ENCODE results near the gene PI16. TPM values are rescaled to one million over a fixed set of nuclear protein-coding genes. Genes with fewer than 3 reads are reported as not detected.

The PI16 gene
- polyA plus RNA-seq, 1 donor from 2014 or later, result not detected

- Histone ChIP-seq H4K20me1 (ENCODE audit: insufficient read depth) (no peaks in the 10 kb centered on the region), H3K4me3 (ENCODE audit: low read length) (no peak overlapping the region), H3K36me3 (ENCODE audit: insufficient read depth, low read length) (no peaks in the 10 kb centered on the region), H3K9ac (ENCODE audit: low read length) (no peak overlapping the region), H2AFZ (ENCODE audit: low read depth, low read length) (no peak overlapping the region), H3K27me3 (ENCODE audit: insufficient read depth, low read depth, low read length) (no peaks in the 10 kb centered on the region), H3K4me2 (ENCODE audit: low read length) (no peak overlapping the region), H3F3A (ENCODE audit: insufficient read depth, low read length, poor library complexity, severe bottlenecking) (no peaks in the 10 kb centered on the region), H3K27ac (ENCODE audit: low read length) (no peak overlapping the region), H3K79me2 (replicated peaks; ENCODE audit: insufficient read depth, low read length) (no peaks in the 10 kb centered on the region), H3K9me2 (ENCODE audit: insufficient read depth, low read length) (no peaks in the 10 kb centered on the region), H3K9me3 (ENCODE audit: low read length) (no peaks in the 10 kb centered on the region)
- TF ChIP-seq EZH2 (IDR thresholded peaks at IDR 0.05; ENCODE audit: borderline replicate concordance, insufficient read depth, low read length, poor library complexity, severe bottlenecking) (no peak), MXI1 (conservative IDR thresholded peaks at IDR 0.05; ENCODE audit: poor library complexity, severe bottlenecking) (no peak), RAD21 (conservative IDR thresholded peaks at IDR 0.05) (no peak), SMC3 (conservative IDR thresholded peaks at IDR 0.05; ENCODE audit: poor library complexity) (no peak), EP300 (conservative IDR thresholded peaks at IDR 0.05; ENCODE audit: poor library complexity, severe bottlenecking) (no peak), REST (IDR thresholded peaks at IDR 0.05; ENCODE audit: borderline replicate concordance) (no peak), POLR2AphosphoS5 (IDR thresholded peaks at IDR 0.05) (no peak), TAF1 (IDR thresholded peaks at IDR 0.05; ENCODE audit: low read depth) (no peak)
- TF ChIP-seq, protein P1, sequence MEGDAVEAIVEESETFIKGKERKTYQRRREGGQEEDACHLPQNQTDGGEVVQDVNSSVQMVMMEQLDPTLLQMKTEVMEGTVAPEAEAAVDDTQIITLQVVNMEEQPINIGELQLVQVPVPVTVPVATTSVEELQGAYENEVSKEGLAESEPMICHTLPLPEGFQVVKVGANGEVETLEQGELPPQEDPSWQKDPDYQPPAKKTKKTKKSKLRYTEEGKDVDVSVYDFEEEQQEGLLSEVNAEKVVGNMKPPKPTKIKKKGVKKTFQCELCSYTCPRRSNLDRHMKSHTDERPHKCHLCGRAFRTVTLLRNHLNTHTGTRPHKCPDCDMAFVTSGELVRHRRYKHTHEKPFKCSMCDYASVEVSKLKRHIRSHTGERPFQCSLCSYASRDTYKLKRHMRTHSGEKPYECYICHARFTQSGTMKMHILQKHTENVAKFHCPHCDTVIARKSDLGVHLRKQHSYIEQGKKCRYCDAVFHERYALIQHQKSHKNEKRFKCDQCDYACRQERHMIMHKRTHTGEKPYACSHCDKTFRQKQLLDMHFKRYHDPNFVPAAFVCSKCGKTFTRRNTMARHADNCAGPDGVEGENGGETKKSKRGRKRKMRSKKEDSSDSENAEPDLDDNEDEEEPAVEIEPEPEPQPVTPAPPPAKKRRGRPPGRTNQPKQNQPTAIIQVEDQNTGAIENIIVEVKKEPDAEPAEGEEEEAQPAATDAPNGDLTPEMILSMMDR (IDR thresholded peaks at IDR 0.05; ENCODE audit: poor library complexity, severe bottlenecking), result no peak
Measured at GRCh38 chr6:36929607-36930006, 24.9 kb upstream of the PI16 start.

- no peaks in the 10 kb centered on the region for H3K36me3 ChIP-seq (ENCODE audit: insufficient read depth, low read length)
- no peak overlapping the region for H2AFZ ChIP-seq (ENCODE audit: low read depth, low read length)
- no peaks in the 10 kb centered on the region for H3K9me3 ChIP-seq (ENCODE audit: low read length)
- no peaks in the 10 kb centered on the region for H3F3A ChIP-seq (ENCODE audit: insufficient read depth, low read length, poor library complexity, severe bottlenecking)
- TF ChIP-seq EZH2 (IDR thresholded peaks at IDR 0.05; ENCODE audit: borderline replicate concordance, insufficient read depth, low read length, poor library complexity, severe bottlenecking) (no peak), REST (IDR thresholded peaks at IDR 0.05; ENCODE audit: borderline replicate concordance) (no peak), EP300 (conservative IDR thresholded peaks at IDR 0.05; ENCODE audit: poor library complexity, severe bottlenecking) (no peak), TAF1 (IDR thresholded peaks at IDR 0.05; ENCODE audit: low read depth) (no peak), POLR2AphosphoS5 (IDR thresholded peaks at IDR 0.05) (no peak), MXI1 (conservative IDR thresholded peaks at IDR 0.05; ENCODE audit: poor library complexity, severe bottlenecking) (no peak), RAD21 (conservative IDR thresholded peaks at IDR 0.05) (no peak), SMC3 (conservative IDR thresholded peaks at IDR 0.05; ENCODE audit: poor library complexity) (no peak)
- TF ChIP-seq, protein P1 (IDR thresholded peaks at IDR 0.05; ENCODE audit: poor library complexity, severe bottlenecking), result no peak
- H3K4me2 ChIP-seq (ENCODE audit: low read length), result no peak overlapping the region
- H3K4me3 ChIP-seq (ENCODE audit: low read length), result no peak overlapping the region
- H3K79me2 ChIP-seq (replicated peaks; ENCODE audit: insufficient read depth, low read length), result no peaks in the 10 kb centered on the region
- H4K20me1 ChIP-seq (ENCODE audit: insufficient read depth), result no peaks in the 10 kb centered on the region
- H3K9ac ChIP-seq (ENCODE audit: low read length), result no peak overlapping the region
- H3K27me3 ChIP-seq (ENCODE audit: insufficient read depth, low read depth, low read length), result no peaks in the 10 kb centered on the region
- no peak overlapping the region for H3K27ac ChIP-seq (ENCODE audit: low read length)
- no peaks in the 10 kb centered on the region for H3K9me2 ChIP-seq (ENCODE audit: insufficient read depth, low read length)
Measured at GRCh38 chr6:36930483-36930882, 24.1 kb upstream of the PI16 start.

Data from neural cell (in vitro differentiated cells).